HuH-7 (cell line): Measurements from ENCODE around the gene SYNGAP1.

Source experiments
- DNase-seq: peaks from one replicate; pipeline ENCODE4 v3.0.0; 2011; ENCODE audit warnings: low spot score

Gene SYNGAP1

GRCh38 chr6:33421344-33421643 is 1.4 kb downstream of the SYNGAP1 start:
- DNase-seq: no peak

GRCh38 chr6:33423777-33424176 is 3.9 kb downstream of the SYNGAP1 start:
- no peak for DNase-seq

- no peak for DNase-seq
Observed at GRCh38 chr6:33424855-33425667, 5.2 kb downstream of the SYNGAP1 start.

GRCh38 chr6:33425668-33426577 is 6.1 kb downstream of the SYNGAP1 start:
- DNase-seq: peak; percentile 89

GRCh38 chr6:33426590-33427511 is 7.0 kb downstream of the SYNGAP1 start:
- DNase-seq: no peak

- DNase-seq: no peak
Observed at GRCh38 chr6:33427585-33428223, 7.8 kb downstream of the SYNGAP1 start.

GRCh38 chr6:33428224-33428965 is 8.5 kb downstream of the SYNGAP1 start:
- peak; percentile 89 for DNase-seq

- DNase-seq: no peak
Observed at GRCh38 chr6:33428966-33429749, 9.3 kb downstream of the SYNGAP1 start.

- no peak for DNase-seq
Observed at GRCh38 chr6:33429750-33430052, 9.8 kb downstream of the SYNGAP1 start.

- DNase-seq: no peak
Observed at GRCh38 chr6:33430334-33430733, 10.5 kb downstream of the SYNGAP1 start.

- no peak for DNase-seq
Observed at GRCh38 chr6:33430991-33431879, 11.4 kb downstream of the SYNGAP1 start.

GRCh38 chr6:33431880-33432541 is 12.1 kb downstream of the SYNGAP1 start:
- DNase-seq: no peak

GRCh38 chr6:33432546-33432945 is 12.7 kb downstream of the SYNGAP1 start:
- no peak for DNase-seq

GRCh38 chr6:33433001-33433543 is 13.2 kb downstream of the SYNGAP1 start:
- no peak for DNase-seq

GRCh38 chr6:33433544-33434191 is 13.8 kb downstream of the SYNGAP1 start:
- no peak for DNase-seq

GRCh38 chr6:33434961-33435360 is 15.1 kb downstream of the SYNGAP1 start:
- DNase-seq: no peak

- DNase-seq: no peak
Observed at GRCh38 chr6:33437666-33438065, 17.8 kb downstream of the SYNGAP1 start.
